CD4-positive, alpha-beta T cell treated with Interleukin-6 at 100 ng/mL for 8 hours (primary cell): ENCODE measurements around the gene S100P.
A peak's percentile ranks its signal among the peaks of the same experiment; 100 is the strongest.
"Not testable (repeated sequence)": the region's sequence is repeated elsewhere in the genome, so short reads cannot be mapped to it uniquely, and the experiment has no call there.

Source experiments
- DNase-seq: peaks from one replicate; pipeline ENCODE4 v3.0.0-alpha.2; 2020; ENCODE audit warnings: mixed read lengths, low spot score

Gene S100P

DNA sequence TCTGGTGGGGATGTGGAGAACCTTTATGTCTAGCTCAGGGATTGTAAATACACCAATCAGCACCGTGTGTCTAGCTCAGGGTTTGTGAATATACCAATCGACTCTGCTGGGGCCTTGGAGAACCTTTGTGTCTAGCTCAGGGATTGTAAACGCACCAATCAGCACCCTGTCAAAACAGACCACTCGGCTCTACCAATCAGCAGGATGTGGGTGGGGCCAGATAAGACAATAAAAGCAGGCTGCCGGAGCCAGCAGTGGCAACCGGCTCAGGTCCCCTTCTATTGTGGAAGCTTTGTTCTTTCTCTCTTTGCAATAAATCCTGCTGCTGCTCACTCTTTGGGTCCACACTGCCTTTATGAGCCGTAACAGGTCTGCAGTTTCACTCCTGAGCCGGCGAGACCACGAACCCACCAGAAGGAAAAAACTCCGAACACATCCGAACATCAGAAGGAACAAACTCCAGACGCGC lies 20.5 kb upstream of the S100P start:
- not testable (repeated sequence) for DNase-seq

DNA sequence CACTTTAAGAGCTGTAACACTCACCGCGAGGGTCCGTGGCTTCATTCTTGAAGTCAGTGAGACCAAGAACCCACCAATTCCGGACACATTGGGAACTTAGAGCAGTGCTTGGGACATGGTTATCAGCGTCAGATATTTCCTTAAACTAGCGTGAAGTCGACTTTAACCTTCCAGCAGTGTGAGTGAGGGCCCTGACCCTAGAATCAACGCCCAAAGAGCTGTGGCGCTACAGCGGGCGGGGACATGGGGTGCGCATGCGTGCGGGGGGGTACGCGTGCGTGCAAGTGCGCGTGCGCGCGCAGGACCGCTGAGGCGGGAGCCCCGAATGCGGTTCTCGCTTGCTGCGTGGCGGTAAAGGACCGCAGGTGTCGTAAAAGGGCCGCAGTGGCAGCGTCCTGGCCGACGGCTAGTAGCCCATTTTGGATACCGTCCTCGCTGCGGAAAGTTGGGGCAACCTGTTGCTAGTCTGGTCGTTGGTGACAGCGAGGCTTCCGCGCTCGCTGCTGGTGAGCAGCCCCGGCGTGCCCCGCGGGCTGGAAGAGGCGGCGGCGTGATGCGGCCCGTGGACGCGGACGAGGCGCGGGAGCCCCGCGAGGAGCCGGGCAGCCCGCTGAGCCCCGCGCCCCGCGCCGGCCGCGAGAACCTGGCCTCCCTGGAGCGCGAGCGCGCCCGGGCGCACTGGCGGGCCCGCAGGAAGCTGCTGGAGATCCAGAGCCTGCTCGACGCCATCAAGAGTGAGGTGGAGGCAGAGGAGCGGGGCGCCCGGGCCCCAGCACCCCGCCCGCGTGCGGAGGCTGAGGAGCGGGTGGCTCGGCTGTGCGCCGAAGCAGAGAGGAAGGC lies 19.8 kb upstream of the S100P start:
- peak; percentile 96 for DNase-seq

DNA sequence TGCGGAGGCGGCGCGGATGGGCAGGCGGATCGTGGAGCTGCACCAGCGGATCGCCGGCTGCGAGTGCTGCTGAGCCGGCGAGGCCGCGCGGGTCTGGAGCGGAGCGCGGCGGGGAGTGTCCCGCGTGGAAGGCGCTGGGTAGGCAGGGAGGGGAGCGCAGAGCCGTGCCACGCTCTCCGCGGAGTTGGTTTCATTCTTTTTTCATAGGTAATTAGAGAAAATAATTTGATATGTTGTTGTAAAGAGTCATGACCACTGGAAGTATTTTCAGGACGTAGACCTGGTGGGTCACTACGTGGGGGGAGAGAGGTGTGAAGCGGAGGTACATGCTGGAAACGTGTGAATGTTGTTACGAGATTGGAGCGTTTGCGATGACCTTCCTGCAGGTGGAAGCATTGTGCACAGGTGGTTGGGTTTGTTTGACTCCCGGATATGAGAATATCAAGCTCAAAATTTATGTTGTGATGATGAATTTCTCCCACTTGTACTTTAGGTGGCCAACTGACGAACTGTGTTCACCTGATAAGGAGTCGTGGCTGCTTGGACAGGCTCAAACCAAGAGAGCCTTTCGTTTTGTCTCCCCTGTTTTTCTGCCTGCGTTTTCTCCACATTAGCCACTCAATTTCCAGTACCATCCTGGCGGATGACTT lies 19.1 kb upstream of the S100P start:
- DNase-seq = peak; percentile 75

DNA sequence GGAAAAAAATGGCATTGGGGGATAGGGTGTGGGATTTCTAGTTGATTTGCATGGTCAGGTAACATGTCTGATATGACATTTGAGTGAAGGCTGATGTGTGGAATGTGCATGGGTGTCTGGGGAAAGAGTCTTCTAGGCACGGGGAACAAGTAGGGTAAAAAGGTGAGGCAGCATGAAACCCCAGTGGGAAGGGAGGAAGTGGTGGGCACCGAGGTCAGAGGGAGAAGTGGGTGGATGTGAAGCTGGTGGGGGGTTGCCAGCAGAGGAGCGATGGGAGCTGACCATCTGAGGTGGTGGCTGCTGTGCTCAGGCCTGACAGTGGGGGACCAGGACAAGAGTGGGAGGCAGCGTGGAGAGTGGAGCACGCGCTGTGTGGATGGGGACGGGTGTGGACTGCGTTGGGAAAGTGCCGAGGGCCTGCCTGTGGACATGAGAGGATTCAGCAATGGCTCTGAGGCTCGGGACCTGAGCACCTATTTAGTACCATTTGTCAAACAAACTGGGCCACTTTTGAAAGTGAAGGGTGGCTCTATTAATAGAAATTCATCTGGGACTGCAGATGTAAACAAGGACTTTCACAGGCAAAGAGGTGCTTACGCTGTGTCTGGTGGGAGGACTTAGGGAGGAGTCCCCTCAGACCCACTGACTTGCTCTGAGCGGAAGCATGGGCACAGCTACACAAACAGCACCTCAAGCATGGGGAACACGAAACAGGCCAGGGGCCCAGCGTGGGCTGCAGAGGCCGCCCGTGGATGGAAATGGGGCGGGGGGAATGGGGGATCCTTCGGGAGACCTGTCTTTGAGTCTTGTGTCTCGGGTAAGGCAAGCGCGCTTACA lies 16.7 kb upstream of the S100P start:
- DNase-seq = no peak

DNA sequence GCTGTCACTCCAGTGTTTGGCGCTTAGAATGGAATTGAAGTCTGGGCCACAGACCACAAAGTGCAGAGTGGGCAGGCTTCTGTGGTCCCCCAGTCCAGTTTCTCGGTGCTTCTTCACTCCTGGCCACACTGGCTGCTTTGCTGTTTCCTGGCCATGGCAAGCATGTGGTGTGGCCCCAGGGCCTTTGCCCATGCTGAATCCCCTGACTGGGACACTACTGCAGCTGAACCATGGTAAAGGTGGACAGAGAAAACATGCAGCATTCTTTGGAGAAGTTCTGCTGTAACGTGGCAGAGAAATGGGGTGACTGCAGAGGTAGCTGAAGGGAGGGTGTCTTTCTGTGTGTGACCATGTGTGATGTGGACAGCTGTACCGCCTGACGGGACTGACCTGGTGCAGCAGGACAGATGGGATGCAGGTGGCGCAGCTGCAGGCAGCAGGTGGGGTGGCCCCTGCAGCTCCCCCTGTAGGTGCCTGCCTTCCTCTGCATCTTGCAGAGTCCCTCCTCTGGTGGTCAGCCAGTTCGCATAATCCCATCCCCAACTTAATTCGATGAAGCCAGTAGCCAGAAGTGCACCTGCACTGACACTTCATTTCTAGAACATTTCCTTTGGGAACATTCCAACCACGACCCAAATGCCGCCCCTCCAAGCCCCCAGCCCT lies 13.2 kb upstream of the S100P start:
- DNase-seq = no peak

DNA sequence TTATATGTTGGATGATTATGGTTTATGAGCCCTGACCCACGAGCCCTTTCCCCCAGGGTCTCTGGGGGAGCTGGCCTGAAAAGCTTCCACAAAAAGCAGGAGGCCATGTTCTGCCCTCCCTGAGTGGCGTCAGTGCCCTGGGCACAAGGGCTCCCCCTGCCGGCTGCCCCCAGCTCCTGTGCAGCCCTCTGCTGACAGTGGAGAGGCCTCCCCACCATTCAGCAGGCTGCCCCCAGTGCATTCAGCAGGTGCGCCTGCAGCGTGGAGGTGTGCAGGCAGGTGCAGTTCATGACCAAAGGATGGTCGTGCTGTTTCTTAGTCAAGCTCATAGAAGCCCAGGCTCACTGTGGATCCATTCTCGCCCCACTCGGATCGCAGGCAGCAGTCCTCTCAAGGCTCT lies 12.5 kb upstream of the S100P start:
- no peak for DNase-seq

DNA sequence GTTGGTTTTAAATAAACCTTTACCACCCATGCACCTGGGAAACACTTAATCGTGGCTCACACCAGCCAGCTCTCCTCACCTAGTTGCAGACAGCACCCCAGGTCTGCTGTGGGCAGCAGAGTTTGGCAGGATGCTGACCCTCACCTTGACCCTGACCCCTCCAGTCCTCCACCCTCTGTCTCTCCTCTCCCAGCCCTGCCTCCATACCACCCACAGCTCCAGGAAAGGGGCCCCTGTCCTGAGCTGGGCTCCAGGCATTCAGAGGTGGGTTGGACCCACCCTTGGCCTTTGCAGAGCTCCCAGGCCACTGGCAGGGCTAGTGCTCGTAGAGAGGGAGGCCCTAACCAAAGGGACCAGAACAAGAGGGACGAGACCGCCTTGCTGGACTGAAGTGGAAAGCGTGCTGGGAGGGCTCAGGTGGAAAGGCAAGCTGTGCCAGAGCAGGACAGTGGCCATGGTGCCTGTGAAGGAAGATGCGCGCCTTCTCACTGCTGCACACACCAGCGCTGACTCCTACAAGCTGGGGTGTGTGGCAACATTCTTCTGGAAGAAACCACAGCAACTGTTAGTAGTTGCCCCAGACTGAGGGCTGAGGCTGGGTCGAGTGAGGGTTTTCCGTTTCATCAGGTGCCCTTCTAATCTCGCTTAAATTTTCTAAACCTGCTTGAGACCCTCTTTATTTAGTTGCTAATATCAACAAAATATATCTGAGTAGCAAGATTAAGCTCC lies 10.7 kb upstream of the S100P start:
- no peak for DNase-seq

- DNase-seq = no peak
Measured at GRCh38 chr4:6684656-6685055, 9.0 kb upstream of the S100P start.

- no peak for DNase-seq
Measured at GRCh38 chr4:6686104-6686787, 7.4 kb upstream of the S100P start.

DNA sequence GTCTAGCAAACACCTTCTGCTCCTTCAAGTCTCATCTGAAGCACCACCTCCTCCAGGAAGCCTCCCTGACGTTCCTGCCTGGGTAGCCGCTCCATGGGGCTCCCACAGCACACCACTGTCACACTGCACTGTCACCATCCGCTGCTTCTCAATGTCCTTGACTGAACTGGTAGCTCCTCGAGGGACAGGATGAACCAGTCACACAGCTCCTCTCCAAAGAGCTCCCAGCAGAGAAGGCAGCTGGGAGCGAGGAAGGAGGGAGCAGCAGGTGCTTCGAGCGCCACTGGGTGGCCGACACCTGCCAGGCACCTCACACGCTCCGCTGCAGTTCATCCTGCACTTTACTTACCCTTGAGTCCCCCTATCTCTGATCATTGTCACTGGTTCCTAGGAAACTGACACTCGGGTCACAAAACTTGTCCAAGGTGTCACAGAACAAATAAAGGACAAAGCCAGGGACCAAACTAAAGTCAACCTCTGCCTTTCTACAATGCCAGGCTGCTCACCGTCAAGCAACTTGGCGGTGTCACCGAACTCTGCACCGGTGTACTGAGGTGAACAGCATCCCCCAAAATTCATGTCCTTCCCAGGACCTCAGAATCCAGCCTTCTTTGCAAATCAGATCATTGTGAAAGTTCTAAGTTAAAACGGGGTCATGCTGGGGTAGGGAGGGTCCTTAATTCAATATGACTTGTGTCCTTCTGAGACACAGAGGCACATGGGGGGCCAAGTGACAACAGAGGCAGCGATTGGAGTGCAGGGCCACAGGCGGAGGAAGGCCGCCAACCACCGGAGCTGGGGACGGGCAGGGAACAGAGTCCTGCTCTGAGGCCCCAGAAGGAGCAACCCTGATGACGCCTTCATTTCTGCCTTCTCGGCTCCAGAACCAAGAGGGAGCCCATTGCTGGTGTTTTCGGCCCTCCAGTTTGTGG lies 5.5 kb upstream of the S100P start:
- DNase-seq = no peak

- DNase-seq = peak; percentile 74
Measured at GRCh38 chr4:6688879-6689505, 4.7 kb upstream of the S100P start.

- no peak for DNase-seq
Measured at GRCh38 chr4:6689506-6689960, 4.1 kb upstream of the S100P start.

DNA sequence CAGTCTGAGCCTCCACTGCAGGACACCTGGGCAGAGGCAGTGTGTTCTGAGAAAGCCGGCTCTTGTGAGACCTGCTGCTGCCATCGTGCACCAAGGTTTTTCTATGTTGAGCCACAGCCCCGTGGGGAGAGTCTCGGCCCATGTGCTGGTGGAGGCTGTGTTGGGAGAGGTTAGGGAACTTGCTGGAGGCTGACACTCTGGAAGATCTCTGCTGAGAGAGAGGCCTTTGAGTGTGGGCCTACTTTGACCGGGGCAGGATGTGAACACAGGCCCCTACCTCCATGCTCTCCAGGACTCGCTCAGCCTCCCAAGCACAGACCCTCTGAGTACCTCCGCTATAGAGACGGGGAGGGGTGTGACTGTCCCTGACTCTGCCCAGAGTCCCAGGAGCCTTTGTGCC lies 1.3 kb upstream of the S100P start:
- DNase-seq = no peak

DNA sequence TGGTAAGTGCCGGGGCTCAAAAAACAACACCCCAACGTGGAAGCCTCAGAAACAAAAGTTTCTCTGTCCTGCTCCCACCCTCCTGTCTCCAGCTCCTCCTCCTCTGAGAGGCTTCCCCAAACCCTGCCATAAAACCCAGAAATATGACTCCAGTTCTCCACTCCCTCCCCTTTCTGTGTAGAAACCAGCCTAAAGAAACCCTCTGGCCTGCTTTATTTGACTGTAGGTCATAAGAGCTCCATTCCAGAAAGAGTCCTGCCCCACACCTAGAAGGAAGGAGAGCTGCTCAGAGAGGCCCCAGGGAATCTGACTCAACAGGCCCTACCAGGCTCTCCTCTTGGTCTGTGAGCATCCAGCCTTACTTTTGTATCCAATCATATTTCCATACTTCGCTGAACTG lies 872 bp upstream of the S100P start:
- DNase-seq = no peak

DNA sequence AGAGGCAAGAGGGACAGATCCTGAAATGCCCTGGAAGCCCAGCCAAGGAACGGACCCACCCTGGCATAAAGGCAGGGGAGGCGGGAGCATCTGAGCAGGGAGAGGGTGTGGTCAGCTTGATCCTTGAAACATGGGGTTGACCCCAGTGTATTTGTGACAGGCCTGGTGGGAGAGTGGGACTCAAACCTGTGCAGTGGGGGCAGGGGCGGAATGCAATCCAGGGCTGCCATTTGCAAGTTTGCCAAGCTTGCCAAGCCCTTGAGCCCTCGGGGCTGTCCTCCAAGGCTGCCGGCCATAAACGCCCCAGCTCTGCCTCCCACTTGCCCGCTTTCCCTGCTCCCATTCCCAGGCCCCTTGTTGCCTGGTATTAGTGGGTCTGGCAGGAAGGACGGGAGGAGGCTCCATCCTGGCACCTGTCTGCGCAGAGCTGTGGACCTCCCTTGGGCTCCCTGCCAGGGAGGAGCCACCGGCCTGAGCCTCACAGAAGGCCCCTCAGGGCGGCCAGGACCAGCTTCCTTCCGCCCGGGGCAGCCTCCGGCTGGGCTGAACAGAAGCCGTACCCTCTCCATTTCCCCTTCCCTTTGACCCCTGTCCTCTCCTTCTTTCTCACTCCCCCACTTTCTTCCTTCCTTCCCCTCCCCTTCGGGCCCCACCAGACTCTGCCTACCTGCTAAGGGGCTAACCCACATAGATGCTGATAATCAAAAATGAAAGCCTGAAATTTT lies 661 bp downstream of the S100P start:
- peak; percentile 71 for DNase-seq

DNA sequence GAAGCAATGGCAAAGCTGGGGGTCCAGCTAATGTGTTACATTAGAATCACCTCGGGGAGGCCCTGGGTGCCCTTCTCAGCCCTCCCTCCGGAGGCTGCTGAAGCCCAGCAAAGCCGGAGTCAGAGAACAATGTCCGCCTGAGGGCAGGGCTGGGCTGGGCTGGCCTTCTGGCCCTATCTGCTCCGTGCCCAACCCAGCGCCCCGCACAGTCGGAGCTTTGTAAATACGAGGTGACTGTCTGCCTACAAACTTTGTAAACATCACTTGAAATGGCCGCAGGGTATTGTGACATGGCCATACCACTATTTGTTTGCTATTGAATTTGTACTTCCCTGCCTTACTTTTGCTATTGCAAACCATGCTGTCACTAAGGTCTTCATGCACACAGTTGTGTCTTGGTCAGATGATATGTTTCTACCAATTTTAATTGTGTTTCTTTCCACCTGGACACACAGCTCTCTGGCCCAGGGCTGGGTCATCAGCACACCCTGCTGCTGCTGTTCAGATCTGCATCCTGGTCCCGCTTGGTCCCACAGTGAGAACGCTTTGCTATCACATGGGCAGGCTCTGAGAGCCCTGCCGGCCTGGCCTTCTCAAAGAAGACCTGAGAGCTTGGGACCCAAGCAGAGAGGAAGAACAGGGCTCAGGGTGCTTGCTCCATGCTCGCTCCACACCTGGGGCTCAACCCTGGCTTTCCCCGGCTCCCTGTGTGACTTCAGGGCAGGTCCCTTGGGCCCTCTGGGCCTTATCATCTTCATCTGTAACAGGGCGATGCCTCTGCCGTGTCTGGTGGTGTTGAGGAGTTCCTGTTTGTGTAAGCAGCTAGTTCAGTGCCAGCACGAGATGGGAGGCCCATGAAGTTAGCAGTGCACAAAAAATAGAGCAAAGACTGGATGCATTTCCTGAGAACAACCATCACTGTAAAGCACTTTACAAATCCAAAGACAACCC lies 2.3 kb downstream of the S100P start:
- DNase-seq = peak; percentile 84

- no peak for DNase-seq
Measured at GRCh38 chr4:6696611-6697010, 2.9 kb downstream of the S100P start.
